Activated CD8-positive, alpha-beta memory T cell treated with anti-CD3 and anti-CD28 coated beads for 1 hour (primary cell): ENCODE results near the gene CFAP20DC.
"Not testable (repeated sequence)": the region's sequence is repeated elsewhere in the genome, so short reads cannot be mapped to it uniquely, and the experiment has no call there.

Source experiments
- DNase-seq, 2 donors: peaks; one replicate each; pipeline ENCODE4 v3.0.0-alpha.2; 2020; ENCODE audit warnings: low read depth in 1 of 2; ENCODE audit errors: extremely low read depth in 1 of 2

The CFAP20DC gene

DNA sequence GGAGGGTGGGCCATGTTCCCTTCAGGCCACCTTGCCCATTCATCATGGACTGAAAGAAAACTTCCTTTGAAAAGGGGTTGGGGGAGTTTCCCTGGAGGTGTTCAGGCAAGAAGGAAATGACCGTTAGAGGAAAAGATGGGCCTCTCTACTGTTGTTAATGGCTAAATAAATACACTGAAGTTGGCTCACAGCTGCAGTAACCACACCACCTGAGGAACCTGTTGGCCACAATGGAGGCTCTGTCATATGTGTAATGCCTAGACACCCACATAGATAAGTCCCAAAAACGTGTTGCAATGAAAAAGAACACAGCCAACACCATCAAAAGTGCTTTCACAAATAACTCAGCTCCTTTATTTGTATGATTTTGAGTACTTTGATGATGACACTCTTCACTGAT lies 345.1 kb downstream of the CFAP20DC start:
- no peak for DNase-seq

DNA sequence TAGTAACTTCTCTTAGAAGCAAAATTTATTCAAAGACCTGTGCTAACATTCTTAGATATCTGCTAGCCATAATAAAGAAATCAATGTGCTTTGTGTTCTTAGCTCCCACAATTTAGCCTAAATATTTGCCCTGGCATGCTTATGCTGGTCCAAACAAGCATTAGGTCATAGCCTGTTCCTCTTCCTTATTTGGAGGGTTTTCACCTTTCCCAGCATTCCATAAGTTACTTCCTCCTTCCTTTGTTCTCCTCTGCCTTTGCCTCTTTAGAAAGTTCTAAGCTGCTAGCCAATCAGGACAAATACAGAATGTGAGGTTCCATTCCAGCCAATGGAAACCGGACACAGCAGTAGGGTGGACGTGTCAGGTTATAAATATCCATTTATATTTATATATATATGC lies 345.5 kb downstream of the CFAP20DC start:
- DNase-seq = not testable (repeated sequence)

- no peak for DNase-seq
Measured at GRCh38 chr3:58698246-58698645, 351.6 kb downstream of the CFAP20DC start.

GRCh38 chr3:58697561-58697960 lies 352.3 kb downstream of the CFAP20DC start:
- no peak for DNase-seq

DNA sequence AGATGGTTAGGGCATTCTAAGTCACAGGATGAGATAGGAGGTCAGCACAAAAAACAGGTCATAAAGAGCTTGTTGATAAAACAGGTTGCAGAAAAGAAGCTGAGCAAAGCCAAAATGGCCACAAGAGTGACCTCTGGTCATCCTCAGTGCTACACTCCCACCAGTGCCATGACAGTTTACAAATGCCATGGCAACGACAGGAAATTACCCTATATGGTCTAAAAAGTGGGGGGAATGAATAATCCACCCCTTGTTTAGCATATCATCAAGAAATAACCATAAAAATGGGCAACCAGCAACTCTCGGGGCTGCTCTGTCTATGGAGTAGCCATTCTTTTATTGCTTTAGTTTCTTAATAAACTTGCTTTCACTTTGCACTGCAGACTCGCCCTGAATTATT lies 353.0 kb downstream of the CFAP20DC start:
- DNase-seq = not testable (repeated sequence)

GRCh38 chr3:58696093-58696492 lies 353.7 kb downstream of the CFAP20DC start:
- DNase-seq = no peak

DNA sequence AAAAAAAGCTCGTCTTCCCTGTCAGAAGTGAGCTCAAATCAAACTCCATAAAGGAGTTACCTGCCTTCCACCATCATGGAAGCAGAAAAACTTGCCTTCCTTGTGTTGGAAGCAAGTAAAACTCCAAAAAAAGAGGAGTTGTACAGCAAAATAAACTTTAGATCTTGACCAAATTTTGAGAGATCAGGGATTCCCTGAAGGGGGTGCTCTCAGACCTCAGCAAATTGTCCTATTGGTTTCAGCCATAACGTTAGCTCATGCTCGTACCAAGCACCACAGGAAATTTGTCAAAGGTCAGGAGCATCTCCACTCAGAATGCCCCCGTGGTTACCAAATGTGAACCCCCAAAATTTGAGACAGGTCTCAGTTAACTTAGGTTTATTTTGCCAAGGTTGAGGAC lies 354.5 kb downstream of the CFAP20DC start:
- DNase-seq = not testable (repeated sequence)

GRCh38 chr3:58693940-58694850 lies 355.6 kb downstream of the CFAP20DC start:
- no peak for DNase-seq

GRCh38 chr3:58692484-58692883 lies 357.3 kb downstream of the CFAP20DC start:
- no peak for DNase-seq
